HG03432 (cell line): ENCODE results near the gene PLCB2.

ENCODE experiments used
- ATAC-seq: cut with Tn5 transposase; IDR thresholded peaks from one replicate; pipeline ENCODE4 v1.9.1; 2021; ENCODE audit warnings: mild to moderate bottlenecking, moderate library complexity; ENCODE audit not compliant: unreplicated experiment

PLCB2 gene

GRCh38 chr15:40253167-40253790 lies 54.5 kb downstream of the PLCB2 start:
- ATAC-seq: peak; percentile 17

GRCh38 chr15:40252438-40253166 lies 55.1 kb downstream of the PLCB2 start:
- peak; percentile 49 for ATAC-seq

GRCh38 chr15:40252141-40252437 lies 55.6 kb downstream of the PLCB2 start:
- ATAC-seq: no peak

- ATAC-seq: no peak
Measured at GRCh38 chr15:40251486-40252140, 56.1 kb downstream of the PLCB2 start.

GRCh38 chr15:40250771-40251483 lies 56.8 kb downstream of the PLCB2 start:
- ATAC-seq: no peak

GRCh38 chr15:40250304-40250656 lies 57.5 kb downstream of the PLCB2 start:
- ATAC-seq: no peak

GRCh38 chr15:40249477-40250303 lies 58.0 kb downstream of the PLCB2 start:
- ATAC-seq: no peak

GRCh38 chr15:40248006-40248783 lies 59.5 kb downstream of the PLCB2 start:
- no peak for ATAC-seq

GRCh38 chr15:40247406-40247971 lies 60.2 kb downstream of the PLCB2 start:
- no peak for ATAC-seq

- no peak for ATAC-seq
Measured at GRCh38 chr15:40246496-40247280, 61.0 kb downstream of the PLCB2 start.

- ATAC-seq: no peak
Measured at GRCh38 chr15:40245666-40246450, 61.9 kb downstream of the PLCB2 start.

GRCh38 chr15:40244961-40245523 lies 62.7 kb downstream of the PLCB2 start:
- no peak for ATAC-seq

- ATAC-seq: no peak
Measured at GRCh38 chr15:40243126-40243810, 64.5 kb downstream of the PLCB2 start.

- ATAC-seq: no peak
Measured at GRCh38 chr15:40242601-40243000, 65.1 kb downstream of the PLCB2 start.

- ATAC-seq: no peak
Measured at GRCh38 chr15:40242213-40242599, 65.5 kb downstream of the PLCB2 start.

- ATAC-seq: no peak
Measured at GRCh38 chr15:40241269-40242212, 66.2 kb downstream of the PLCB2 start.
